Breast epithelium (tissue), 4 donors: ENCODE data around the gene FAM222A. TPM values are rescaled to one million over a fixed set of nuclear protein-coding genes. Genes with fewer than 3 reads are reported as not detected.

Experiments used
- DNase-seq, 2 donors: peaks; one replicate each; pipeline ENCODE4 v3.0.0-alpha.2; 2019; ENCODE audit warnings: low spot score in 2 of 2
- H3K27ac ChIP-seq, 2 donors: fragments of 200-600 bp; sonication (generic) in 1 of 2; one replicate each; pipeline ENCODE4 v1.5.1; 2016 to 2019; ENCODE audit warnings: mild to moderate bottlenecking in 1 of 2
- H3K27me3 ChIP-seq, 2 donors: fragments of 200-600 bp; sonication (generic) in 1 of 2; one replicate each; pipeline versions ENCODE4 v1.5.1 to v1.6.0; 2017 to 2019; ENCODE audit warnings: control low read depth in 1 of 2, mild to moderate bottlenecking in 1 of 2
- H3K36me3 ChIP-seq: fragments of 200-600 bp; one replicate; pipeline ENCODE4 v1.5.1; 2019
- H3K4me1 ChIP-seq, 2 donors: fragments of 200-600 bp; sonication (generic); one replicate each; pipeline ENCODE4 v1.5.1; 2016 to 2019; ENCODE audit warnings: control low read depth in 1 of 2
- H3K4me3 ChIP-seq, 3 donors: fragments of 200-600 bp; sonication (generic); 1 replicate in 2 of 3; 2 replicates in 1 of 3; pipeline ENCODE4 v1.5.1; 2016 to 2019; ENCODE audit warnings: mild to moderate bottlenecking in 3 of 3, moderate library complexity in 2 of 3
- H3K9me3 ChIP-seq, 2 donors: fragments of 200-600 bp; sonication (generic) in 1 of 2; one replicate each; pipeline ENCODE4 v1.5.1; 2016 to 2019; ENCODE audit warnings: control low read depth in 1 of 2
- CTCF ChIP-seq, 3 donors: fragments of 450-650 bp; IDR thresholded peaks; one replicate each; pipeline ENCODE4 v1.5.1; 2016 to 2017; ENCODE audit warnings: antibody characterized with exemption in 3 of 3, mild to moderate bottlenecking in 3 of 3, moderate library complexity in 3 of 3
- POLR2A ChIP-seq: fragments of 450-650 bp; IDR thresholded peaks from one replicate; pipeline ENCODE4 v1.6.1; 2016; ENCODE audit warnings: antibody characterized with exemption, mild to moderate bottlenecking, moderate library complexity
- POLR2AphosphoS5 ChIP-seq, 3 donors: sonication (generic); formaldehyde crosslinking; IDR thresholded peaks; one replicate each; pipeline ENCODE4 v1.6.1; 2017; ENCODE audit warnings: antibody characterized with exemption in 3 of 3
- intact Hi-C: fragments of 100-400 bp; cut with DNase I; formaldehyde crosslinking; loops from one replicate; pipeline ENCODE4 v1.15.1; 2023; ENCODE audit warnings: low total_unique reads
- total RNA-seq, 3 donors: library from RNA; depleted of rRNA; stranded (reverse); fragments of >200 nt; gene quantifications; one replicate each; pipeline ENCODE4 v1.1.0, GENCODE V29; 2016

Gene FAM222A
- total RNA-seq, 3 donors from 2014 or later = 0.32 to 7.3 (median 1.3) TPM

- Histone ChIP-seq H3K27me3 (no peaks in the 10 kb centered on the region), H3K4me3 (no peak overlapping the region), H3K4me1 (no peaks in the 10 kb centered on the region), H3K36me3 (no peaks in the 10 kb centered on the region), H3K27ac (no peak overlapping the region), H3K9me3 (no peaks in the 10 kb centered on the region)
- no peak for DNase-seq
- intact Hi-C loops = no loop called here
- no peak for TF ChIP-seq POLR2AphosphoS5 (IDR thresholded peaks at IDR 0.05)
- TF ChIP-seq POLR2A = no peak
- no peak for TF ChIP-seq CTCF (IDR thresholded peaks at IDR 0.05)
These were observed 27.8 kb upstream of the FAM222A start for GRCh38 chr12:109685574-109686447.

DNA sequence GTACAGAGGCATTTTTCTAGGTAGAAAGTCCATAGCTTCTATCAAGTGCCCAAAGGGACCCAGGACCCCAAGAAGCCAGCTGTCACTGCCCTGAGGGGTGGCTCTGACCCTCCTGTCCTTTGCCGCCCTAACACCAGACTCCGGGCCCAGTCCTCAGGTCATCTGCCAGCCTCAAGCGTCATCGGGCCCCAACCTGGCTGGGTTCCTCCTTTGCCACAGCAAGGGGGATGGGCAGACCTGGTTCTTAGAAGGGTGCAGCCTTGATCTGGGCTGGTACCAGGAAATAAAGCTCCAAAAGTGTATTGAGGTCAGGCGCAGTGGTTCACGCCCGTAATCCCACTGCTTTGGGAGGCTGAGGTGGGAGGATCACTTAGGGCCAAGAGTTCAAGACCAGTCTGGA lies 27.1 kb upstream of the FAM222A start:
- H3K9me3 ChIP-seq = no peaks in the 10 kb centered on the region
- no peak for DNase-seq
- no peaks in the 10 kb centered on the region for H3K27me3 ChIP-seq
- TF ChIP-seq CTCF (IDR thresholded peaks at IDR 0.05) (no peak), POLR2AphosphoS5 (IDR thresholded peaks at IDR 0.05) (no peak), POLR2A (no peak)
- H3K36me3 ChIP-seq = no peaks in the 10 kb centered on the region
- H3K27ac ChIP-seq = no peak overlapping the region
- H3K4me3 ChIP-seq = no peak overlapping the region
- intact Hi-C loops = no loop called here
- no peaks in the 10 kb centered on the region for H3K4me1 ChIP-seq

GRCh38 chr12:109687250-109687649 lies 26.4 kb upstream of the FAM222A start:
- Histone ChIP-seq H3K27me3 (no peaks in the 10 kb centered on the region), H3K9me3 (no peaks in the 10 kb centered on the region), H3K4me1 (no peaks in the 10 kb centered on the region), H3K36me3 (no peaks in the 10 kb centered on the region), H3K27ac (no peak overlapping the region), H3K4me3 (no peak overlapping the region)
- DNase-seq = no peak
- TF ChIP-seq POLR2A (no peak), CTCF (IDR thresholded peaks at IDR 0.05) (no peak), POLR2AphosphoS5 (IDR thresholded peaks at IDR 0.05) (no peak)
- intact Hi-C loops = no loop called here

GRCh38 chr12:109689426-109689825 lies 24.2 kb upstream of the FAM222A start:
- no peaks in the 10 kb centered on the region for H3K4me1 ChIP-seq
- DNase-seq = no peak
- no peaks in the 10 kb centered on the region for H3K9me3 ChIP-seq
- TF ChIP-seq CTCF (IDR thresholded peaks at IDR 0.05) (no peak), POLR2A (no peak), POLR2AphosphoS5 (IDR thresholded peaks at IDR 0.05) (no peak)
- no peak overlapping the region for H3K27ac ChIP-seq
- no peaks in the 10 kb centered on the region for H3K36me3 ChIP-seq
- intact Hi-C loops = no loop called here
- no peaks in the 10 kb centered on the region for H3K27me3 ChIP-seq
- H3K4me3 ChIP-seq = no peak overlapping the region

DNA sequence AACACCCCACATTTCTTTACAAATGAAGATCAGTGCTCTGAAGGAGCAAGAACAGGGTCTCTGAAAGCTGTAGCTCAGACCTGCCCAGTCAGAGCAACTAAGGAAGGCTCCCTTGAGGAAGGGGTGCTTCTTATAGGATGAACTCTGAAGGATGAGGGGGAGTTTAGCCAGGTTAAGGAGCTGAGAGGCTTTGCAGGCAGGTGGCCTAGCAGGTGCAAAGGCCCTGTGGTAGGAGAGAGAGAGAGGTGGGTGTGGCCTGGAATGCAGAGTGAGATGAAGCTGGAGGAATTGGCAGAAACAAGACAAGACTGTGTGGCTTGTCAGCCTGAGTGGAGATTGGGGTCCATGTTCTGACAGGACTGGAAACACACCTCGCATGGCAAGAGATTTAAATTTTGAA lies 20.5 kb upstream of the FAM222A start:
- Histone ChIP-seq H3K4me3 (no peak overlapping the region), H3K27me3 (no peaks in the 10 kb centered on the region), H3K9me3 (no peaks in the 10 kb centered on the region), H3K4me1 (no peaks in the 10 kb centered on the region), H3K27ac (no peak overlapping the region), H3K36me3 (no peaks in the 10 kb centered on the region)
- intact Hi-C loops = no loop called here
- TF ChIP-seq CTCF (IDR thresholded peaks at IDR 0.05) (no peak), POLR2A (no peak), POLR2AphosphoS5 (IDR thresholded peaks at IDR 0.05) (no peak)
- no peak for DNase-seq
